ENCODE measurements around the gene NCS1.
"Not testable (repeated sequence)": the region's sequence is repeated elsewhere in the genome, so short reads cannot be mapped to it uniquely, and the experiment has no call there.

Gene NCS1

DNA sequence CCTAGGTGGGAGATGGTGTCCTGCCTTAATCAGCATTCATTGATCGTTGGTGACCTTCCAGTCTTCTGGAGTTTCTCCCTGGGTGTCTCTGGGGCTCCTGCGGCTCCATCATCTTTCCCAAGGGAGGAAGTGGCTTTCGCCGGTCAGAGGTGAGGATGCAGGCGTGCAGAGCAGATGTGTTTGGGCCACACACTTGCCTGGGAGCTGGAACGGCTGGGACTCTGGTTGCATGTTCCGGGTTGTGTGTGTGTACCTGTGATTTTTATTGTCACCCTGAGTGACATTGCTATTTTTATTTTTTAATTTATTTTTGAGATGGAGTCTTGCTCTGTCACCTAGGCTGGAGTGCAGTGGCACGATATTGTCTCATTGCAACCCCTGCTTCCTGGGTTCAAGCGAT lies 103.0 kb downstream of the NCS1 start:
- Histone ChIP-seq H3K9me3 (ENCODE audit: insufficient read depth, low read length) (no peaks in the 10 kb centered on the region), H4K20me1 (ENCODE audit: insufficient read depth, low read length) (no peaks in the 10 kb centered on the region), H3K79me2 (ENCODE audit: low read length) (no peaks in the 10 kb centered on the region), H3K9ac (ENCODE audit: low read length) (no peak overlapping the region), H3K27ac (ENCODE audit: low read length) (no peak overlapping the region), H3K4me3 (ENCODE audit: low read length) (no peak overlapping the region), H3K4me2 (ENCODE audit: low read length) (no peak overlapping the region), H3K27me3 (ENCODE audit: low read depth, low read length) (no peaks in the 10 kb centered on the region), H3K36me3 (replicated peaks; ENCODE audit: low read depth, low read length) (no peaks in the 10 kb centered on the region), H2AFZ (ENCODE audit: low read depth, low read length) (no peak overlapping the region), H3K4me1 (ENCODE audit: low read length) (peaks cover 7% of the 10 kb centered on the region)
- TF ChIP-seq, protein P1, sequence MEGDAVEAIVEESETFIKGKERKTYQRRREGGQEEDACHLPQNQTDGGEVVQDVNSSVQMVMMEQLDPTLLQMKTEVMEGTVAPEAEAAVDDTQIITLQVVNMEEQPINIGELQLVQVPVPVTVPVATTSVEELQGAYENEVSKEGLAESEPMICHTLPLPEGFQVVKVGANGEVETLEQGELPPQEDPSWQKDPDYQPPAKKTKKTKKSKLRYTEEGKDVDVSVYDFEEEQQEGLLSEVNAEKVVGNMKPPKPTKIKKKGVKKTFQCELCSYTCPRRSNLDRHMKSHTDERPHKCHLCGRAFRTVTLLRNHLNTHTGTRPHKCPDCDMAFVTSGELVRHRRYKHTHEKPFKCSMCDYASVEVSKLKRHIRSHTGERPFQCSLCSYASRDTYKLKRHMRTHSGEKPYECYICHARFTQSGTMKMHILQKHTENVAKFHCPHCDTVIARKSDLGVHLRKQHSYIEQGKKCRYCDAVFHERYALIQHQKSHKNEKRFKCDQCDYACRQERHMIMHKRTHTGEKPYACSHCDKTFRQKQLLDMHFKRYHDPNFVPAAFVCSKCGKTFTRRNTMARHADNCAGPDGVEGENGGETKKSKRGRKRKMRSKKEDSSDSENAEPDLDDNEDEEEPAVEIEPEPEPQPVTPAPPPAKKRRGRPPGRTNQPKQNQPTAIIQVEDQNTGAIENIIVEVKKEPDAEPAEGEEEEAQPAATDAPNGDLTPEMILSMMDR (IDR thresholded peaks at IDR 0.05; ENCODE audit: low read depth, low read length) = no peak
- TF ChIP-seq EZH2phosphoT487 (IDR thresholded peaks at IDR 0.05; ENCODE audit: low read depth) = no peak

DNA sequence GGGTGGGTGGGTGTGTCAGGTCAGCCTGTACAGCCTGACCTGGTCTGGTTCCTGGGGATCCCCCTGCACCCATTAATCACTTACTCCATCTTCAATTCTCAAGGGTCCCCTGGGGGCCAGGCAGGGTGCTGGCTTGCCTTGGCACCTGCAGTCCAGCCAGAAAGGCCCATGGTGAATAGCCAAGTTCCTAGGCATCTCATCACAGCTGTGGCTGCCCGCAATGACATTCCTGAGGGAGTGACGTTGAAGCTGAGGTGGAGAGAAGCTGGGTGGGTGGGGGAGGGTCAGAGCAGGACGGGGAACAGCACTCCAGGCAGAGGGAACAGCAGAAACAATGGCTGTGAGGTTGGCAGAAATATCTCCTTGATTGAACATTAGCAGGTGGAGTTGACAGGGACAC lies 103.9 kb downstream of the NCS1 start:
- H3K4me1 ChIP-seq (ENCODE audit: low read length) = no peaks in the 10 kb centered on the region
- H3K36me3 ChIP-seq (replicated peaks; ENCODE audit: low read depth, low read length) = no peaks in the 10 kb centered on the region
- H3K79me2 ChIP-seq (ENCODE audit: low read length) = no peaks in the 10 kb centered on the region
- H4K20me1 ChIP-seq (ENCODE audit: insufficient read depth, low read length) = no peaks in the 10 kb centered on the region
- H3K9ac ChIP-seq (ENCODE audit: low read length) = no peak overlapping the region
- no peaks in the 10 kb centered on the region for H3K9me3 ChIP-seq (ENCODE audit: insufficient read depth, low read length)
- H3K4me2 ChIP-seq (ENCODE audit: low read length) = no peak overlapping the region
- TF ChIP-seq, protein P1 (IDR thresholded peaks at IDR 0.05; ENCODE audit: low read depth, low read length) = no peak
- no peak for TF ChIP-seq EZH2phosphoT487 (IDR thresholded peaks at IDR 0.05; ENCODE audit: low read depth)
- H3K27ac ChIP-seq (ENCODE audit: low read length) = no peak overlapping the region
- H2AFZ ChIP-seq (ENCODE audit: low read depth, low read length) = no peak overlapping the region
- no peak overlapping the region for H3K4me3 ChIP-seq (ENCODE audit: low read length)
- H3K27me3 ChIP-seq (ENCODE audit: low read depth, low read length) = no peaks in the 10 kb centered on the region

DNA sequence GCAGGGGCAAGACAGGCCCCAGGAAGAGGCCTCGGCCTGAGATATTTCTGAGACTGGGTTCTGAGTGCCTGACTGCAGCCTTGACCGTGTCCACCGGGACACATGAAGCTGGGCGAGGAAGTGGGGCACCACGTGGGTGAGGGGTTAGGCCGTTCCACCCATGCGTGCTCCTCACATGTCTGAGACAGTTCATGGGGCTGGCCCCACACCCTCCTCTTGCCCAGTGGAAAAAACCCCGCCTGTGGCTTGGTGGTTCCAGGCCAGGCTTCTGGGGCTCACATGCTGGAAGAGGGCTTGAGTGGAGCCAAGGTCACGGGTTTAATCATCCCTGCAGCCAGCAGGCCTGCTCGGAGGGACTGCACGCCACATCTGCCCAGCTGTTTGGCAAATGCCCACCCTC lies 104.8 kb downstream of the NCS1 start:
- 0 out of 2 replicates have a peak, but pooled peaks cover 1% of the 10 kb centered on the region for H3K27me3 ChIP-seq (ENCODE audit: low read depth, low read length)
- no peak overlapping the region for H3K4me2 ChIP-seq (ENCODE audit: low read length)
- no peak overlapping the region for H3K9ac ChIP-seq (ENCODE audit: low read length)
- H3K36me3 ChIP-seq (replicated peaks; ENCODE audit: low read depth, low read length) = no peaks in the 10 kb centered on the region
- H3K4me3 ChIP-seq (ENCODE audit: low read length) = no peak overlapping the region
- TF ChIP-seq, protein P1 (IDR thresholded peaks at IDR 0.05; ENCODE audit: low read depth, low read length) = no peak
- no peak for TF ChIP-seq EZH2phosphoT487 (IDR thresholded peaks at IDR 0.05; ENCODE audit: low read depth)
- no peaks in the 10 kb centered on the region for H3K4me1 ChIP-seq (ENCODE audit: low read length)
- H2AFZ ChIP-seq (ENCODE audit: low read depth, low read length) = no peak overlapping the region
- H3K79me2 ChIP-seq (ENCODE audit: low read length) = no peaks in the 10 kb centered on the region
- no peaks in the 10 kb centered on the region for H4K20me1 ChIP-seq (ENCODE audit: insufficient read depth, low read length)
- H3K27ac ChIP-seq (ENCODE audit: low read length) = no peak overlapping the region
- H3K9me3 ChIP-seq (ENCODE audit: insufficient read depth, low read length) = no peaks in the 10 kb centered on the region

DNA sequence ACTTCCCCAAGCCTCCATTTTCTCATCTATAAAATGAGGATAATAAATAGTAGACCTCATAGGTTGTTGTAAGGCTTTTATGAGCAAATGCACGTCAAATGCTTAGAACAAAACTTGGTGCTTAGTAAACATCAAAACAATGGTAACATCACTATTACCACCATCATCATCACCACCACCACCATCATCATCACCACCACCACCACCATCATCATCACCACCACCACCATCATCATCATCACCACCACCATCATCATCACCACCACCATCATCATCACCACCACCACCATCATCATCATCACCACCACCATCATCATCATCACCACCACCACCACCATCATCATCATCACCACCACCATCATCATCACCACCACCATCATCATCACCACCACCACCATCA lies 105.3 kb downstream of the NCS1 start:
- not testable (repeated sequence) for H2AFZ ChIP-seq (ENCODE audit: low read depth, low read length); H3K4me1 ChIP-seq (ENCODE audit: low read length); H3K9ac ChIP-seq (ENCODE audit: low read length); H3K27me3 ChIP-seq (ENCODE audit: low read depth, low read length); H4K20me1 ChIP-seq (ENCODE audit: insufficient read depth, low read length); H3K79me2 ChIP-seq (ENCODE audit: low read length); H3K36me3 ChIP-seq (replicated peaks; ENCODE audit: low read depth, low read length); H3K9me3 ChIP-seq (ENCODE audit: insufficient read depth, low read length); H3K27ac ChIP-seq (ENCODE audit: low read length); H3K4me3 ChIP-seq (ENCODE audit: low read length); H3K4me2 ChIP-seq (ENCODE audit: low read length)
